CD4-positive, alpha-beta T cell treated with Interleukin-17A for 1 hour (primary cell): ENCODE results near the gene DDIT4L.
"Not testable (repeated sequence)": the region's sequence is repeated elsewhere in the genome, so short reads cannot be mapped to it uniquely, and the experiment has no call there.

Source experiments
- DNase-seq: peaks from one replicate; pipeline ENCODE4 v3.0.0-alpha.2; 2020

The DDIT4L gene, protein sequence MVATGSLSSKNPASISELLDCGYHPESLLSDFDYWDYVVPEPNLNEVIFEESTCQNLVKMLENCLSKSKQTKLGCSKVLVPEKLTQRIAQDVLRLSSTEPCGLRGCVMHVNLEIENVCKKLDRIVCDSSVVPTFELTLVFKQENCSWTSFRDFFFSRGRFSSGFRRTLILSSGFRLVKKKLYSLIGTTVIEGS

DNA sequence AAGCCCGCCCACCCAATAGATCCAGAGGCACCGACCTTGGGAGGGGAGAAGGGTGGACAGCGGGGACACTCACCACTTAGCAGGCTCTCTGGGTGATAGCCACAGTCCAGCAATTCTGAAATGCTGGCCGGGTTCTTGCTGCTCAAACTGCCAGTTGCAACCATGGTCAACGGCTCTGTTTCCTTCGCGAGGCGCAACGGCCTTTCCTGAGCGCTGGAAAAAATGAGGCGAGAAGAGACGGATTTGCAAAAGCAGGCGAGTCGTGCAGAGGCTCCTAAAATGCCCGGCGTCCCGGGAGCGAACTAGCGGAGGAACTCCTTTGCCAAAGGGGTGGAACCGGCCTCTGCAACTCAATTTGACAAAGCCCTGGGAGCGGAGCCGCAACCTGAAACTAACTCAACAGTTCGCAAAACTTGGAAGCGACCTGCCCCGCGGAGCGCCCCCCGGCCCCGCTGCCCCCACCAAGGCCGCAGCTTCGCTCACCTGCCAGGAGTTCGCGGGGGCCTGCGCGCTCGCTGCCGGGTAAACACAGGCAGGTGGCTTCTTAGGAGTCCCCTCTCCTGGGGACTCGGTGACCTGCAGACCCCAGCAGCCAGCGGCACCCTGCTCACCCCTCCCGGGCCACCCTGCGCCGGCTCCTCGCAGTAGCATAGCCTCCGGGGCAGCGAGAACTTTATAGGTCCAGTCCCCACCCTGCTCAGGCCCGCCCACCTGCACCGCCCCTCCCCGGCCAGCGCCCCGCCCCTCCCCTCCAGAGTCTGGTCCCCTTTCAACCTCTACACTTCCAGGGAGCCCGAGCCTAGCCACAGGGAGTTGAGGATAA lies at the start of gene DDIT4L:
Gene DDIT4L (minus strand): TSS at position 649 of the 823 bp plus-strand sequence. CDS start 485 bp downstream, at position 164.
- no peak for DNase-seq

DNA sequence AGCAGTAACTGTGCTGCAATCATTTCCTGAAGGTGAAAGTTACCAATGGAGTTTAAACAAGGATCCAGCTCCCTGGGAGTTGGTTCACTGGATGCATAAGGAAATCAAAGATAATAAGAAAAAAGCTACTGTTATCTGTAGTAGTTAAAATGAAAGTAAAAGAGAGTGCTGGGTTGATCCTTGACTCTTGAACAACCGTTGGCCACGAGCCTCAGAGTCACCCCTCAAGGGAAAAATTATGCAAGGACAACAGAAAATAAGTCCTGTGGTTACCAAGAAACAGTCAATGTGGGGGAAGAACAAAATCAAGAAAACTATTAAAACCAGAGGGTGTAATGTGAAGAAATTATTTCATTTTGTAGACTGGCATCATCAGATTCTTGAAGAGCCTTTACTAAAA lies 49.7 kb upstream of the DDIT4L start:
- DNase-seq = no peak

DNA sequence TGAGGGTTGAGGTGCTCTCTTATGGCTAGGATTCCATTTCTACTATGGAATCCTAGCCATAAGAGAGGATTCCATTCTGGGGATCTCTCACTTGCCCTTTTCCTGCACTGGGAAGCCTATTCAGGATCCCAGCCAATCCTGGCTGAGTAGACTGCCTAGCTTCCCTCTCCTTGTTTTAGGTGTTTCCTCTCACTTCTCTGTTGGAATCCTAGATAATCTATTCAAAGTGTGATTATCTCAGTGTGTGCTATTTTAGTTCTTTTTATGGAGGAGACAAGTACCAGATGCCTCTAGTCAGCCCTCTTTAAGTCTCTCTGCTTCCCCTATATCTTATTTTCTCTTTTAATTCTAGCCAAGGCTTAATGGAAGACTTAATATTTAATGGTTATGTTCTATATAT lies 34.5 kb upstream of the DDIT4L start:
- no peak for DNase-seq

DNA sequence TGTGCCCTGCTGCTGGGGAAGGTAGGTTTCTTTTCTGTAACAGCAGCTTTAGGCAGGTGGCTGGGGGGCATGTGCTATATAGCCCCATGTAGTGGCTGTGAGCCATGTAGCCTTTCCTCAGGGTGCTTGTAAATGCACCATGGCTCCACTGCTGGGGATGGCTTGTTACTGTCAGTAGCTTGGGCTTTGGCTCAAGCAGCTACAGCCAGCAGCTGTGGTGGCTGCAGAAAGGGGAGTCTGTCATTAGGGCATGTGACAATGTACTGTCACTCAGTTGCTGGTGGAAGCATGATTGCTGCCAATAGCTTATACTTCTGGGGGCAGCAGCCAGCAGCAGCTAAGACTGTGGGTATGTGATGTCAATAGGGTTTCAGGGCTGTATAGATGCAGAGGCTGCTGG lies 33.9 kb upstream of the DDIT4L start:
- no peak for DNase-seq

DNA sequence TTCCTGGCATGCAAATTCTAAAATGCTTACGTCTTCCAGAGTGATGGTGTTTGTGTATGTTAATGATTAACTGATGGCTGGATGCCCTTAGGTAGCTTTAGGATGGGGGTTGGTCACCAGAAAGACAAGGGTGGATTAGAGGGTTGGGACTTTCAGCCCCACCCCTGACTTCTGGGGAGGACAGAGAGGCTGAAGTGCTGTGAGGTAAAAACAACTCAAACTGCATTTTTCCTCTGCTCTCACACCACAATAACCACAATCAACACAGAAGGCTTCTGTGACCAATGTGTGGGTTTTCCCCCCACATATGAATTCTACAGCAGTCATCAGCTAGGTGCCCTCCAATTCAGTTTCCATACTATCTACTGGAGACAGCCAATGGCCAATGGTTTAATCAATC lies 18.7 kb upstream of the DDIT4L start:
- DNase-seq = no peak

DNA sequence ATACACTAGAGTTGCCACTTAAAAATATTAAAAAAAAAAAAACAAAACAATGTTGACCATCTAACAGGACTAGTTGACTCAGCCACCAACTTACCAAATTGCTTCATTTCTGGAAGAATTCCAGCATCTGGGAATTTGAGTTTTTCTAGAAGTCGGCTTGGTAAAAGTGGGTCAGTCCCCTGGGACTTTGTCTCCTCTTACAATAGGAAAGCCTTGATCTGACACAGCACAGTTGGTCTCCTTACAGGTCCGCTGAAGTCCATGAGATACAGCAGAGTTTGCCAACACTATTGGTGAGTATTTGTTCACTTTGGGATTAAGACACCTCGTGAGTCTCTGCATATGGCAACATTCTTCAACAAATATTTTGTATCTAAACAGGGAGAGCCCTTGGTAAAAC lies 18.2 kb upstream of the DDIT4L start:
- no peak for DNase-seq

DNA sequence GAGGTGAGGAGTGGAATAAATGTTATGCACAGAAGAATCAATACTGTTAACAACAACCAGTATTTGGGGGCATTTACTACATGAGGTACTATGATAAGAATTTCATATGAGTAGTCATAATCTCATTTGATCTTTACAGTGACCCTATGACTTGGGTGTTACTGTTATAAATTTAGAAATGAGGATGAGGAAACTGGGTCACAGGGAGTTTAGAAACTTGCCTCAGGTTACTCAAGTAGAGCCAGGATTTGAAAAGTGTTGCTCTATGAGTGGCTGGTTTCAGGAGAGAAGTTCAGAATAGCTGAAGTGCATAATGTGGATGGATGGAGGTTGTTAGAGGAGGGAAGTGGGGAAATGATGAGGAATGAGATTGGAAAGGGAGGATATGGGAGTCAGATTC lies 16.6 kb upstream of the DDIT4L start:
- no peak for DNase-seq

DNA sequence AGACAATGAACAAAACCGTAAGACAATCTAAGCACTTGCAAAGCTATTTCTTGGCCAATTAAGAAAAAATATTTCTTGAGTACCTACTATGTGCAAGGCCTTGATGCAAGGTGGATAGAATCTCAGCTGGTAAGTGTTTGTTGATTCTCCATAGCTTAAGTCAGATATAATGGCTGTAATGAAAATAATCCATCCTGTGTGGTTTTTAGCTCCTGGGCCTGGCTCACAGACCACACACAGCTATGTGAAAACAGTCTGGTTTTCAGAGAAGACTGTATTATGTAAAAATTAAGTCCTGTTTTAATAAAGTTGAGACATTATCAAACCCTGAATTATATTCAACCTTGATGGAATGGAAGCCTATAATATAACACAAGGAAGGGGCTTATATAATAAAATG lies 7.8 kb upstream of the DDIT4L start:
- DNase-seq = no peak

DNA sequence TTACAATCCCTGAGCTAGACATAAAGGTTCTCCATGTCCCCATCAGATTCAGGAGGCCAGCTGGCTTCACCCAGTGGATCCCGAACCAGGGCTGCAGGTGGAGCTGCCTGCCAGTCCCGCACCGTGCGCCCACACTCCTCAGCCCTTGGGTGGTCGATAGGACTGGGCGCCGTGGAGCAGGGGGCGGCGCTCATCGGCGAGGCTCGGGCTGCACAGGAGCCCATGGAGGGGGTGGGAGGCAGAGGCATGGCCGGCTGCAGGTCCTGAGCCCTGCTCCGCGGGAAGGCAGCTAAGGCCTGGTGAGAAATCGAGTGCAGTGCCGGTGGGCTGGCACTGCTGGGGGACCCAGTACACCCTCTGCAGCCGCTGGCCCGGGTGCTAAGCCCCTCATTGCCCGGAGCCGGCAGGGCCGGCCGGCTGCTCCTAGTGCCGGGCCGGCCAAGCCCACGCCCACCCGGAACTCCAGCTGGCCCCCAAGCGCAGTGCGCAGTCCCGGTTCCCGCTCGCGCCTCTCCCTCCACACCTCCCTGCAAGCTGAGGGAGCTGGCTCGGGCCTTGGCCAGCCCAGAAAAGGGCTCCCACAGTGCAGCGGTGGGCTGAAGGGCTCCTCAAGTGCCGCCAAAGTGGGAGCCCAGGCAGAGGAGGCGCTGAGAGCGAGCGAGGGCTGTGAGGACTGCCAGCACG lies 6.3 kb upstream of the DDIT4L start:
- DNase-seq = not testable (repeated sequence)

DNA sequence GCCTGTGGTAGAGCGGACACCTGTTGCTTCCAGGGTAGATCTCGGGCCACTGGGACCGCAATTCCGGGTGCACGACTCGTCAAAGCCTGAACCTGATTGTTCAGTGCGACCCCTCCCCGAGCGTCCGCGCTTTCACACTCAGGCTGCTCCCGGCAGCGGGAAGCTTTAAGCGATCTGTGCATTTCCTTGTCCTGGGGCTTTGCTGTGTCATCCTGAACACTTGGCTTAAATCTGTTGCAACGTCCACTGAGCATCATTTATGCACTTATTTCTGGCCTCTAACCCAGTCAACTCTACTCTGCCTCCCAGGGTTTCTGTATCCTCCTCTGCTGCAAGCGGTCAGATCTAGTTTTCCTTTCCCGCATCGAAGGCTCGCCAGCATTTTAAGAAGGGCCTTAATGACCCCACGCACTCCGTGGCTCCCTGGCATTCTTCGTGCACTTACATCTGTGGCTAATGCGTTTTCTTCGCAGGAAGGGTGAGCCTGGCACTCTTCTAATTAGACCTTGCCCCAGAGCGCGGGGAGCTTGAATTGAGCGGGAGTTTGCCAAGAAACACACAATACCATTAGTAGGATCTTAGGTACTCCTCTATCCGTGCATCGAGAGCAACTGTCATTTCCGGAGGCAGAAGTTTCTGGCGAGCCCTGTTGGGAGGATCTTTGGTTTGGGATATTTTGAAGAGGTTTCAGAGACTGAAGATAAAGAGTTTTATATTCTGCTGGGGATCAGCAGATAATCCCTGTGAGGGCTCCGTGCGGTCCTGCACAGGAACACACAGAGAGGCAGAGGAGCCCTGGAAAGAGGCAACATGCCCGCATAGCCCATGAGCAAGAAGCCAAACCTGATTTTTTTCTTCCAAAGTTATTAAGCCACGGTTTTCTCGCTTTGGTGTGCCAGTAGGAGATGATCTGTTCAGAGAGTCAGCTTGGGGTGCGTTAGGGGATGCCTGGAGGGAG lies 654 bp upstream of the DDIT4L start:
- DNase-seq = no peak

DNA sequence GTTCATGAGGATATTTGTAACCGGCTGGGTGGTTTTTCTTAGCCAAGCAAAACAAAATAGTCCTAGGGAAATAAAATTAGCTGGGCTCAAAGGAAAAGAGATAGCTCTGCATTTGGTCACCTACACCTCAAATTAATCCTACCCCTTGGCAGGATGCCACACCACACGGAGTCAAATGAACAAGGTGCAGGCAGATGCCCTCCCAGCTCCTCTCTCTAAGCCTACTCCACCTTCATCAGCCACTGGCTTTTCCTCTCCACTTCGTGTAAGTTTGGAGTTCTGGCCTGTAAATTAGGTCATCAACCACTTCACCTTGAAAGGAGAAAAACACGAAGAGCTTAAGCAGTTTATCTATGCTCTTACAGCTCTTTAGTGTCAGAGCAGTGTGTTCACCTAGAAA lies 1.4 kb downstream of the DDIT4L start:
- no peak for DNase-seq

DNA sequence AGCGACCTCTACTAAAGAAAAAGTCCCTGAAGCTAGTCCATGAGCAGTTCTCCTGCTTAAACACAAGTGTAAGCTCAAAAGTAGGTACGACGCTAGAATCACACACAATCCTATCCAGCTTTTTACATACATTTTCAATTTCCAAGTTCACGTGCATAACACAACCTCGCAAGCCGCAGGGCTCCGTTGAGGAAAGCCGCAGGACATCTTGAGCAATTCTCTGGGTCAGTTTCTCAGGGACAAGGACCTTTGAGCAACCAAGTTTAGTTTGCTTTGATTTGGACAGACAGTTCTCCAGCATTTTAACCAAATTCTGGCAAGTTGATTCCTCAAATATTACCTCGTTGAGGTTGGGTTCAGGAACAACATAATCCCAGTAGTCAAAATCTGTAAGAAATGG lies 2.5 kb downstream of the DDIT4L start:
- DNase-seq = no peak

DNA sequence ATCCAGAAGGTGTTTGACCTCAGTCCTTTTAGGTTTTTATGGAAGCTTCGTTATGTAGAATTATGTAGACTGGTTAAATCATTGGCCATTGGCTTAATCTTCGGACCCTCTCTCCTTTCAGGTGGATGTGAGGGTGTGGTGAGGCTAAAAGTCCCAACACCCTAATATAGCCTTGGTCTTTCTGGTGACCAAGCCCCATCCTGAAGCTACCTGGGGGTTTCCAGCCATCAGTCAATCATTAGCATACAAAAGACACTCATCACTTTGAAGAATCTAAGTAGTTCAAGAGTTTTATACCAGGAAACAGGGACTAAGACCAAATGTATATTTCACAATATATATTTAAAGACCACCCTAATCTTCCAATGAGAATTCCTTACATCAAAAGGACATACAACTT lies 5.5 kb downstream of the DDIT4L start:
- DNase-seq = no peak

DNA sequence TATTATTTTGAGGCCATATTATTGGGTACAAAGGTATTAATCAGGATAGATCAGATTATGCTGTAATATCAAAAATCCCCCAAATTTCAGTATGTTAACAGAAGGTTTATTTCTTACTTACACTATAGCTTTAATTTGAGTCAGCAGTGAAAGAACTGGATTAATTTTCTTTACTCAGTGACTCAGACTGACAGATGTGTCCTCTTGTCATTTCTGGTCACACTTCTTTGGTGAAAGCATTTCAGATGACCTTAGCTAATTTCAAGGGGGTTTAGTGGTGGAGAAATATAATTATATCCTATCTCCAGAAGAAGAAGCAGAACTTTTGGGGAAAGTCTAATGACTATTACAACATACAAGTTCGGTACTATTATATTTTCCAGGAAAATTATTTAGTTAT lies 12.4 kb downstream of the DDIT4L start:
- DNase-seq = no peak

DNA sequence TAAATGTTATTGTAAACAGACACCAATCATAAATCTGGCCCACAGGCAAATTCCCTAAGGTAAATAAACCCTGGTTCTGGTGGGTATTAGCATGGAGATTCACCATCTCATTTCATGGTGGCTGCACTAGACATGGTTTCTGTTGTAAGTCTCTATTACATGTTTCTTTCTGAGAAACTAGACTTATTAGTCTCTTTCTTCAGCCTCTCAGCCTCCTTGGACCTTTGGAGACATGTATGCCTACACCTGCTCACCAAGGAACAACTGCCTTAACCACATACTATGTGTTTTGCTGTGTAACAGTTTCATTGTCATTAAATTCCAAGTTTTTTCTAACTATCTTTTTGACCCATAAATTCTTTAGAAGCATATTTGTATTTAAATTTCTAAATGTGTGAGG lies 13.1 kb downstream of the DDIT4L start:
- DNase-seq = no peak

DNA sequence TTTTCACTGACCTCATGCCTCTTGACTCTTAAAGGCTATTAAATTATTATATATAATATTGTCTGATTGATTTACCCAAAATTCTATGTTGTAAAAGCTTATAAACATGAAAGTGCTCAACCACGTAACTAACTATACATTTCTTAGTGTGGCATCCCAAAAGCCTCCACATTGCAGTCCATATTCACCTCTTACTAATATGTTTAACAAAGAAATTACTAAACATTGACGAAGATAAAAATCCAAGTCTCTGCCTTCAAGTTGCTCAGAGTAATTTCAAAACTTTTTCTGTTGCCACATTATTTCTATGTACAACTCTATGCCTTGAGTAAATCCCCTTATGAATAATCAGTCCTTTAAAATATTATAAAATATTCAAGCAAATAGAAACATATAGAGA lies 14.4 kb downstream of the DDIT4L start:
- DNase-seq = no peak

DNA sequence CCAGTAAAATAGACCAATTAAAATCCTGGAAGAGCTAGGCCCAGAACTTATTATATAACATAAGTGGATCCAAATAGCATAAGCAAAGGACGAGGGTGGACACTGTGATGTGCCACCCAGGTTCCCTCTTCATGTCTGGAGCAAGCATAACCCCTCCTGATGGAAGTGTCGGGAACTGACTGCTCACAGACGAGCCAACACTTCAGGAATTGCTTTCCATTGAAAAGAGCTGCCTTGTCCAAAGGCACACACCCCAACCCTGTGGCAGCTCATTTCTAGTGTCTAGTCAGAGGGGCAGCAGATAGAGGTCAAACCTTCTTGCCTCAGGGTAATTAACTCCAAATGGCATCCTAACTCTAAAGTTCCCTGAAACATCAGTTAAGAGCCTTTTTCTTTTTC lies 15.3 kb downstream of the DDIT4L start:
- no peak for DNase-seq

DNA sequence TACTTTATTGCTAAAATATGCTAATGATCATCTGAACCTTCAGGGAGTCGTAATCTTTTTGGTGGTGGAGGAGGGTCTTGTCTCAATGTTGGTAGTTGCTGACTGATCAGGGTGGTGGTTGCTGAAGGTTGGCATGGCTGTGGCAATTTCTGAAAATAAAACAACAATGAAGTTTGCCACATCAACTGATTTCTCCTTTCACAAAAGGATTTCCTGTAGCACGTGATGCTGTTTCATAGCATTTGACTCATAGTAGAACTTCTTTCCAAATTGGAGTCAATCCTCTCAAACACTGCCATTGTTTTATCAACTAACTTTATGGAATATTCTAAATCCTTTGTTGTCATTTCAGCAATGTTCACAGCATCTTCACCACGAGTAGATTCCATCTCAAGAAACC lies 19.3 kb downstream of the DDIT4L start:
- no peak for DNase-seq

DNA sequence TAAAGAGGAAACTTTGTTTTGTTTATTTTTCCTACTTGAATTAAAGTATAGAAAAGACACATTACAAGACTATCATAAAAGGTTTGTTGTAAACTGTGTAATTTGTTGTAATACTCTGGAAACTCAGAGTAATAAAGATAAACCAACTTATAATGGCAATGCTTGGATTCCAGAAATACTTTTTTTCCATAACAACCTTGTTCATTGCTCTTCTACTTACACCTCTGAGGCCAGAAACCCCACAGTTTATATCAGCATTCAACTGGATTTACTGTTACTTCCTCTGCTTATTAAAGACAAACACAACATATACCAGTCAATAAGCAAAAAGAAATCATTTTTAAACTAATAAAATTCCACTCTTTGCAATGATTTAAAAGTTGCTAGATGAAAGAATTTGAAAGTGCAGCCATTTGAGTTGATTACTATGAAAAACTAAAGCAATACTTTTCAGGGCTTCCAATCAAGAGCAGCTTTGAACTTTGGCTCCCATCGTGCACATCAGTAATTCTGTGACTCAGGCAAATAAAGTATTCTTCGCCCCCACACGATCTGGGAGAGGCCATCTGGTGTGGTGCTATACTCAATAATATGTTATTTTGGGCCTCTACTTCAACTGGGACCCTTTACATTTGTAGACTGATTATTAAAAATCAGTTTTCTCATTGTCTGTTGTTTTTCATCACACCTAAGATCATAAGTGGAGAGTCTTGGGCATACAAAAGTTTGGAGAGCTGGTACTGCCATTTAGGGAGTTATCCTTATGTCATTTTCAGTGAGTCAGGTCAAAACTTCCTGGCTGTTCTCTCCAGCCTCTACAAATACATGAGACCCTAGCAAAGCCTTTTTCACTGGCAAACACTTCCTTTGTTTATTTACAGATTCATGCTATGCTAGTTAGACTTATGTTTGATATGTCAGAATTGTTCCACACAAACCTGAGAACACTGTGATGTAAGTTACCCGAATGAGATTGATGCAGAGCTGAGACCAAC lies 20.5 kb downstream of the DDIT4L start:
- no peak for DNase-seq

DNA sequence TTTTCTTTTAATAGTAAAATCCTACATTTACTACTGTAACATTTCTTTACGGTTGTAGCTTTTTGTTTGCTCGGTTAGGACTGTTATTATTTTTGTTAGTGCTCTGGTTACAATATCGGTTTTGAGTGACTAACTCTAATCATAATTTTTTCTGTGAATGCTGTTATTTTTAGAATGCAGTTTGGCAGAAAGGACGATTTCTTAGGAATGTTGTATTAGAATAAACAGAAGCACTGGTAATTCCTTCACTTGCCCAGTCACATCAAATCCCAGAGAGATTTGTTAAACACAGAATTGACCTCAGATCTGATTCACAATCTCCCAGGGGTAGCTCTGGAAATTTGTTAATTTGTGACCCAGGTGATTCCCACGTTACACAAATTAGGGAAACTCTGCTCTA lies 21.7 kb downstream of the DDIT4L start:
- DNase-seq = no peak

DNA sequence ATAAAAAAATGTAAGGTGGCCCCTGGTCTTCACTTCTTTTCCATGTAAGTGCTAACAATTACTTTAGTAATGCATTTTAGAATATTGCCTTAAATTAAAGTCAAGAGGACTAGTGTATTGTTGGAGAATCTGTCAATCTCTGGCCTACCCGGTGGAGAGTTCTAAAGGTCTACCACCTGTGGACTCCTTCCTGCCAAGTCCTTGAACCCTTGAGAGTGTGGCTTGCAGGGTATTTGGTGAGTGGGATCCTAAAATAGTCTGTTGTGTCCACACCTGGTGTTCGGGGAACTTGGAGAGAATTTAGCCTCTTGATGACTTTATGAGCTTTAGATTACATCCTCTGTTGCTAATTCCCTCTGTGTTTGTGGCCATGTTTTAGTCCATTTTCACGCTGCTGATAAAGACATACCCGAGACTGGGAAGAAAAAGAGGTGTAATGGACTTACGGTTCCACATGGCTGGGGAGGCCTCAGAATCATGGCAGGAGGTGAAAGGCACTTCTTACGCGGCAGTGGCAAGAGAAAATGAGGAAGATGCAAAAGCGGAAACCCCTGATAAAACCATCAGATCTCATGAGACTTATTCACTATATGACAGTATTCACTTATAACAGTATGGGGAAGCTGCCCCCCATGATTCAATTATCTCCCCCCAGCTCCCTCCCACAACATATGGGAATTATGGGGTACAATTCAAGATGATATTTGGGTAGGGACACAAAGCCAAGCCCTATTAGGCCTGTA lies 23.8 kb downstream of the DDIT4L start:
- no peak for DNase-seq
